GM18951 (cell line): Measurements from ENCODE around the gene CCDC92B.
"Not testable (repeated sequence)": the region's sequence is repeated elsewhere in the genome, so short reads cannot be mapped to it uniquely, and the experiment has no call there.

Experiments used
- POLR2A ChIP-seq: IDR thresholded peaks from 4 replicates; pipeline ENCODE4 v1.6.1; 2011; ENCODE audit warnings: mild to moderate bottlenecking; ENCODE audit not compliant: insufficient read length, insufficient read depth; ENCODE audit errors: extremely low read depth
- in situ Hi-C: fragments of 300-500 bp; cut with MboI; formaldehyde crosslinking; loops from one replicate; pipeline ENCODE4 v1.12.0; 2022; ENCODE audit warnings: low sequenced_read_pairs, mixed read lengths, inconsistent platforms; ENCODE audit not compliant: unreplicated experiment

The CCDC92B gene

DNA sequence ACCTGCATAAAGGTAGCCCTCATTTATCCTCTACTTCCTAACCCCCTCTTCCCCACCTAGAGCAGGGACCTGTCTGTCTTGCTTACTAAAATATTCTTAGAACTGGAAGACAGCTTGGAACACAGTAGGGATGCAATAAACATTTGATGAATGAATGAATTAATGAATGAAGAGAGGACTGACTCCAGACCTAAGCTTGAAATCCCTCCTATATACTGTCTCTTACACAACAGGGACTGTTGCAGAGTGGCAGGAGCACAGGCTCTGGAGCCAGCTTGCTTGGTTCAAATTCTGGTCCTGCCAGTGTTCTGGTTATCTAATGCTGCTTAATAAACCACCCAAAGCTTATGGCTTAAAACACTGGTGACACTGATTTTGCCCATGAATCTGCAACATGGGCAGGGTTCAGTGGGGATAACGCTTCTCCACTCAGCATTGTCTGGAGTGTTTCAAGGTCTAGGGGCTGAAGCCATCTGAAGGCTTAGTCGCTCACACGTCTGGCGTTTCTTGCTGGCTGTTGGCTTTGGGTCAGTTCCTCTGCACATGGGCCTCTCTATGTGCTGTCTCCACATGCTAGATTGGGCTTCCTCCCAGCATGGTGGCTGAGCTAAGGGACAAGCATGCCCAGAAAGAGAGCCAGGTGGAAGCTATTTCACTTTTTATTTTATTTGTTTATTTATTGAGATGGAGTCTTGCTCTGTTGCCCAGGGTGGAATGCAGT lies 34.0 kb upstream of the CCDC92B start:
- TF ChIP-seq POLR2A: no peak
- in situ Hi-C loops: no loop called here

DNA sequence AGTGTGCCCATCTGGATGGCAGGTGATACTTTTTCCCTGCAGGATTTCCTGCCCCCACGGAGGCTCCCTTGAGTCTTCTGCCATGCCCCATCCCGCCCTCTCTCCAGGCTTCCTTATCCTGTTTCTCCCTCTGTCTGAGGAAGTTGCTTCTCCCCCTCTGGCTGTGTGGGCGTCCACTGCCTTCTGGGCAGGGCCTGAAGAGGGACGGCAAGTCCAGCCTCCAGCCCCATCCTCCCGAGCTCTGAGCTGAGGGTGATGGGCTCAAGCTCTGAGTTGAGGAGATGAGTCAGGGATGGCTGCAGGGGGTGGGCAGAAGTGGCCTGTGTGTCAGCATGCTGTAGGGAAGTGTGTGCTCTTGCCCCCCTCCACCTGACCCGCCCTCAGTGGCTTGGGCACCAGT lies 32.6 kb upstream of the CCDC92B start:
- no peak for TF ChIP-seq POLR2A
- in situ Hi-C loops: no loop called here

DNA sequence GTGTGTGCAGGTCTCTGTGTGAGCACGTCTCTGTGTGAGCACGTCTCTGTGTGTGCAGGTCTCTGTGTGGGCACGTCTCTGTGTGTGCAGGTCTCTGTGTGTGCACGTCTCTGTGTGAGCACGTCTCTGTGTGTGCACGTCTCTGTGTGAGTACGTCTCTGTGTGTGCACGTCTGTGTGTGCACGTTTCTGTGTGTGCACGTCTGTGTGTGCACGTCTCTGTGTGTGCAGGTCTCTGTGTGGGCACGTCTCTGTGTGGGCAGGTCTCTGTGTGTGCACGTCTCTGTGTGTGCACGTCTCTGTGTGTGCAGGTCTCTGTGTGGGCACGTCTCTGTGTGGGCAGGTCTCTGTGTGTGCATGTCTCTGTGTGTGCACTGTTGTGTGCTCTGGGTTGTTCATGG lies 32.1 kb upstream of the CCDC92B start:
- in situ Hi-C loops: not testable (repeated sequence)

DNA sequence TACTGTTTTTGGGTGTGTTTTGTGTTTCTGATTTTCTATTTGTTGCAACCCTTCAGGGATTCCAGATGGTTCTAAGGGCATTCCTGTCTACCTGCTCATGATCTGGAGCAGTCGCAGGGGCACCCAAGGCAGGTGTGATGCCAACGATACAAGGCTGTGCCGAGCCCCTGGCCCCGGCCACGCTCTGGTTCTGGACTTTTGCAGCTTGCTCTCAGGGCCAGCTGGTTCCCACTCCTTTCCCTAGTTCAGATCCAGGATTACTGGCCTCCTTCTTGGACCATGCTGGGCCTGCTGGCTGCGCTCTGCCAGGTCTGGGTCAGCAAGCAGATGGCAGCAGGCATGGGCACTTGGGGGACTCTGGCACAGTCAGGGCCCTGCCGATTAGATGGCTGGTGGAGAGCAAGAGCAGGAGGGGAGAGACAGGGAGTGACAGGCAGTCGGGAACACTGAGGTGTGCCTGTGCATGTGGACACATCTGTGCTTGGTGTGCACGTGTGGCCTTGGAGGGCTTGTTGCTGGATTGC lies 31.5 kb upstream of the CCDC92B start:
- no peak for TF ChIP-seq POLR2A
- in situ Hi-C loops: no loop called here

DNA sequence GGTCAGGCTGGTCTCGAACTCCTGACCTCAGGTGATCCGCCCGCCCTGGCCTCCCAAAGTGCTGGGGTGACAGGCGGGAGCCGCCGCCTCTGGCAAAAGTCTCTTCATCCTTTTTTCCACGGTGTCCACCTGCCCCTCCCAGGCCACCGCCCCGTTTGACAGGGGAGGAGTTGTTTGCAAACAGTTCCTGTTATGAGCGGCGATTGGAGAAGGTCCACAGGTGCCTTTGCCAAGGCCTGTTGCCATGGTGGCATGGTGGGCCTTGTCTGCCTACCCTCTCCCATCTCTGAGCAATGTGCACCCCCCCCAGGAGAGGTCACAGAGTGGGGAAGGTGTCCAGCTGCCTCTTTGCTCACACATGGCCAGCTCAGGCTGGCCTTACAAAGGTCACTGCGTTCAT lies 30.8 kb upstream of the CCDC92B start:
- in situ Hi-C loops: no loop called here
- TF ChIP-seq POLR2A: no peak

DNA sequence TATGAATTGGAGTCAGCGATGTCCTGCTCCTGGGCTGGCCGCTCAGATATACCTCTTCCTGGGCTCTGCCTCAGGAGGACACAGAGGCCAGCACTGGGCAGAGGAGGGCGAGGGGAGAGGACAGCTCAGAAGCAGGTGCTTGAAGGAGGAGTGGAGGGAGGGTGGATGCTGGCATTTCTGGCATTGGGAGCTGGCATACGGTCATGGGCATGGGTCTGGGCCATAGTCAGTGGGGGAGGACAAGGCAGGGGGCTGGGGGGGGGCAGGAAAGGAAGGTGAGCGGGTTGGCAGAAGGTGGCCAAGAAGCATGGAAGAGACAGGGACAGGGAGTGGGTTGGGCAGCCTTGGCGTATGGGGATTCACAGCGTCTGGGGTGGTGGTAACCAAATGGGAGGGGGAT lies 30.1 kb upstream of the CCDC92B start:
- no peak for TF ChIP-seq POLR2A
- in situ Hi-C loops: no loop called here

DNA sequence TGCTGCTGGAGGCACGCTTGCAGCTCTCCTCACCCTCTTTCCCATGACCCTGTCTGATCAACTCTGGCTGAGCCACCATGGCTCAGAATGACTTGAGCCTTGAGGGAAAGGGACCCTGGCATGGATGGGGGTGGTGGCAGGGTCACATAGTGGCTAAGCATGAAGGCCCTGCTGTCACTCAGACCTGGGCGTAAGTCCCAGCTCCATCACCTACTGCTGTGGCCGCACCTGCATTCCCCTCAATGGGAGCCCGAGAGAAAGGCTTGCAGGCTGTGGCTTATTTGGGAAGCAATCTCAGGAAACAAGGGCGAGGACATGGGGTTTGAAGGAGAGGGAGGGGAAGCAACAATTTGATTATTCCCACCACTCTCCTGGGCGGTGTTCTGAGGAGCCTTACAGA lies 29.0 kb upstream of the CCDC92B start:
- in situ Hi-C loops: no loop called here
- no peak for TF ChIP-seq POLR2A

DNA sequence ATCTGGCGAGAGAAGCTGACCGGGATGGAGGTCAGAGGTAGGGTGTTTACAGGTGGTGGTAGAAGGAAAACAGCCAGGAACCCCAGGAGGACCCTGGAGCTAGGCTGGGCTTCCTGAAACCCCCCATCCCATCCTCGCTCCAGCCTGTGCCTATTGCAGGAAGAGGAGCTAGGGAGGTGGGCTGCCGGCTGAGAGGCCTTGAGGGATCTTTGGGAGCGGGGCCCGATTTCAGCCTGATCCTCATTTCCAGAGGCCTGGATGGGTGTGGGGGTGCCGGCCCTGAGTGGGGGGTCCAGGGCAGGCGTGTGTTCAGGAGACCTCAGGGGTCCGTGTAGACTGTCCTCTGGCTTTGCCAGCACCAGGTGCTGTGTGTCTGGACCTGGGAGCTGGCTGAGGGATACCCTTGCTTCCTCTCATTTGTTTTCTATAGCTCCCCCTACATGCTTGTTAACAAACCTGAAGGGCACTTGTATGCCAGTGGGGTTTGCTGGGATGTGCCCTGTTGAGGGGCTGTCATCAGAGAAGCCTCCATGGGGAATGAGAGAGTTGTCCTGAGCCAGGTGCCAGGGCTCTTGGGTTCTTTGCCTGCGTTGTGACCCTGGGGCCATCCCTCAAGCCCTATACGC lies 27.9 kb upstream of the CCDC92B start:
- no peak for TF ChIP-seq POLR2A
- in situ Hi-C loops: no loop called here

DNA sequence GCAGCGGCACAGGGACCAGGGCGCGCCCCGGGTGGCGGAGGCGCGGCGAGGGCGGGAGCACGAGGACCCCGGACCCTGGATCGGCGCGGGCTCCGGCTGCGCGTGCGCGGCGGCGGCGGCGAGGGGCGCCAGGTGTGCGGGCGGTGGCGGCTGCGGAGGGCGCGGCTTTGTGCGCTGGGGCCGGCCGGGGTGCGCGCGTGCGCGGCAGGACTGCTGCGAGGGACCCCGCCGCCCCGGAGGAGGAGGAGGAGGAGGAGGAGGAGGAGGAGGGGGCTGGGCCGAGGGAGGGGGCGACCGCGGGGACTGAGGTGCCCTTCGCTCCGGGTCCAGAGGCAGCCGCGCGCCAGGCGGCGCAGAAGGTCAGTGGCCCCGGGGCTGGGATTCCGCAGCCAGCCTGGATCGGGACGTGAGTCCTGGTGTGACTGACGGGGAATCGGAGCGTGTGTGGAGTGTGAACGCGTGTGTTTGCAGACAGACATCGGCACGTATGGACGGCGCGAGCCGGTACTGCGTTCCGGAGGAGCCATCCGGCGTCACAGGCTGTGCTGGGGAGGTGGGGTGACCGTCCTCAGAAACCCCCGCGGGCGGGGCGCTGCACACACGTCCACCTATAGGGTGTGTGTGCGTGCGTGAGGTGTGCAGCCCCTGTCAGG lies 27.3 kb upstream of the CCDC92B start:
- no peak for TF ChIP-seq POLR2A
- in situ Hi-C loops: no loop called here

DNA sequence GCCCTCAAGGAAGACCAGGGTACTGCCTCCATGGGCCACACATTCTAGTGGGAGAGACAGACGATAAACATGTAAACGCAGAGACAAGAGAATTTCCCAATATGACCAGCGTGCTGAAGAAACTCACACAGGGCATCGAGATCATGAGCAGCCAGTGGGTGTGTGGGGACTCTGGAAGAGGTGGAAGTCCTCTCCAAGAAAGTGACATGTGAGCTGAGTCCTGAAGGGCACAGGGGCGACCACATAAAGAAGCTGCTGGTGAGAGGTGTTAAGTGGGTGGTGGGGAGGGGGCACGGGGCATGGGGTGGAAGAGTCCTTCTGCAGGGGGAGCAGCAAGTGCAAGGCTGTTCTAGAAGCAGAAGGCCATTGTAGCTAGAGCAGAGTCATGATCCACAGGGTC lies 25.8 kb upstream of the CCDC92B start:
- TF ChIP-seq POLR2A: no peak
- in situ Hi-C loops: no loop called here

DNA sequence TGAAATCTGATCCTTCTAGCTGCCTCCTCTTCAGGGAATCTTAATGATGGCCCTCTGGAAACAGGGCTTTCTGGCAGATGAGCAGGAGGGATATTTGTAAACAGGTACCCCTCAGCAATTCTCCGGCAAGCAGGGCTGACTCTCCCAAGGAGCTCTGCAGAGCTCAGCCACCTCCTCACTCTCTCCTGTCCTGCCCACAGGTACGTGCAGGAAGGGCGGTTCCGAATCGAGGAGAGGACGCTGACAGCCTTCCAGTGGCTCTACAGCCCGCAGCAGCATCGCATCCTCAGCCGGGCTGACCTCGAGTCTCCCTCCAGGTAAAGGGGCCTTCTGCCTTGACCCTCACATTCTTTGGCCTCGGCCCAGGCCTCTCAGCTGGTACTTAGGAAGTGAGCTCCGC lies 20.7 kb upstream of the CCDC92B start:
- in situ Hi-C loops: no loop called here
- TF ChIP-seq POLR2A: no peak

DNA sequence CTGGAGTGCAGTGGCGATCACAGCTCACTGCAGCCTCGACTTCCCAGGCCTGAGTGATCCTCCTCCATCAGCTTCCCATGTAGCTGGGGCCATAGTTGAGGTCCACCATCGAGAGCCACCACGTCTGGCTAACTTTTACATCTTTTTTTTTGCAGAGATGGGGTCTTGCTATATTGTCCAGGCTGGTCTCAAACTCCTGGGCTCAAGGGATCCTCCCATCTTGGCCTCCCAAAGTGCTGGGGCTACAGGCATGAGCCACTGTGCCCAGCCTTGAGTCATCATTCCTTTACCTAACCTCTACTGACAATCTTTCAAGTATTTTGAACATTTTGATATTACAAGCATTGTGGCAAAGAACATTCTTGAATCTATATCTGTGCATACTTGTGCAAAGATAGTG lies 9.4 kb upstream of the CCDC92B start:
- in situ Hi-C loops: no loop called here
- no peak for TF ChIP-seq POLR2A

DNA sequence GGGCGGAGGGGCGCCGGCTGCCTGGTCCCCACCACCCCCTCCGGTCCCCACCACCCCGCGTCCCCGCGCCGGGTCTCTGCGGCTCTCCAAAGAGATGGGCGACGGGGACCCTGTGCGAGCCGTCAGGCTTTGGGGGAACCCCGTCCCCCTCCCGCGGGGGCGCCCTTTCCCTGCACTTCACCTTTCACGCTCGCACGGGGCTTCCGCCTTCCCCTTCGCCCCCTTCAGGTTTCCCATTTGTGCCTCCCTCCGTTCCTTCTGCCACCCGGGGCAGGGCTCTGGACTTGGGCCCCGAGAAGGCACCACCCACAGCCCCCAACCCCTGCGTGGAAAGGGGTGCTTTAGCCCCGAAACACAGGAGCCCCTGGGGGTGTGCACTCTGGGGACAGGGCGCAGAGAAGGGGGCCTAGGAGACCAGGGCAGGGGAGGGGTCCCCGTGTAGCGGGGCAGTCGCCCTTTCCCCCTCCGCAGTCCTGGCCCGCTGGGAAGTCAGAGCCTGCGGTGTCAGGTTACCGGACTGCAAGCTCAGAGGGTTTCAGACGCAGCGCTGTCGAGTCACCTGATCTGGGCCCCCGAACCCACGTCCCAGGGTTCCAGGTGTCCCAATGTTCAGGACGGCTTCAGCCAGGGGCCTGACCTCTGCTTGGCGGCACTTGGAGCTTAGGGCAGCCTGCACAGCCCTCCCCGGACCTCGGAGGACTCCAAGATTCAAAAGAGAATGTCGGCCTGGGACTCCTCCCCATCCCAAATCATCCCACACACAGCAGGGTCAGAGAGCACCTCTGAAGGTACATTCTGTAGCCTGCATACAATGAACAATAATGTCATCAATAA lies 6.7 kb upstream of the CCDC92B start:
- TF ChIP-seq POLR2A: no peak
- in situ Hi-C loops: no loop called here
